Endodermal cell (in vitro differentiated cells): ENCODE measurements around the gene COL13A1. TPM values are rescaled to one million over a fixed set of nuclear protein-coding genes. Genes with fewer than 3 reads are reported as not detected.

Experiments used
- DNase-seq: peaks from one replicate; pipeline ENCODE4 v3.0.0-alpha.2; 2017
- H3K27ac ChIP-seq: 2 replicates; pipeline ENCODE4 v1.5.1; 2013; ENCODE audit warnings: mild to moderate bottlenecking, low read depth, low read length, moderate library complexity
- H3K27me3 ChIP-seq: 2 replicates; pipeline ENCODE4 v1.6.1; 2013; ENCODE audit warnings: mild to moderate bottlenecking, low read length, moderate library complexity; ENCODE audit not compliant: insufficient read depth, control insufficient read depth, poor library complexity, severe bottlenecking
- H3K36me3 ChIP-seq: 2 replicates; pipeline ENCODE4 v1.7.0; 2013; ENCODE audit warnings: mild to moderate bottlenecking, low read length, moderate library complexity; ENCODE audit not compliant: control insufficient read depth, insufficient read depth
- H3K4me1 ChIP-seq: one replicate; pipeline ENCODE4 v1.7.0; 2013; ENCODE audit warnings: low read length; ENCODE audit not compliant: control insufficient read depth, insufficient read depth
- H3K4me3 ChIP-seq: 2 replicates; pipeline ENCODE4 v1.5.1; 2013; ENCODE audit warnings: mild to moderate bottlenecking, low read length, moderate library complexity
- H3K9ac ChIP-seq: 2 replicates; pipeline ENCODE4 v1.6.1; 2013; ENCODE audit warnings: mild to moderate bottlenecking, low read length, moderate library complexity; ENCODE audit not compliant: poor library complexity, severe bottlenecking; ENCODE audit errors: extremely low read depth
- H3K9me3 ChIP-seq: 2 replicates; pipeline ENCODE4 v1.6.1; 2013; ENCODE audit warnings: mild to moderate bottlenecking, low read length, moderate library complexity; ENCODE audit not compliant: control insufficient read depth
- H3K27ac Mint-ChIP-seq: 2 replicates; pipeline ENCODE4 v1.8.0; 2020; ENCODE audit warnings: mixed read lengths
- H3K27me3 Mint-ChIP-seq: 2 replicates; pipeline ENCODE4 v1.8.0; 2021; ENCODE audit warnings: mild to moderate bottlenecking, mixed read lengths; ENCODE audit not compliant: insufficient read depth
- H3K36me3 Mint-ChIP-seq: 2 replicates; pipeline ENCODE4 v1.8.0; 2020; ENCODE audit warnings: low read depth, mixed read lengths
- H3K4me1 Mint-ChIP-seq: 2 replicates; pipeline ENCODE4 v1.8.0; 2020; ENCODE audit warnings: mixed read lengths
- H3K4me3 Mint-ChIP-seq: 2 replicates; pipeline ENCODE4 v1.8.0; 2020; ENCODE audit warnings: mild to moderate bottlenecking, moderate library complexity, mixed read lengths
- H3K9me3 Mint-ChIP-seq: 2 replicates; pipeline ENCODE4 v1.8.0; 2020; ENCODE audit warnings: mild to moderate bottlenecking, mixed read lengths
- WGBS, 2 experiments: methylation state at CpG; one replicate each; pipeline versions ENCODE4 v1.1.5 to v1.1.7; 2013; ENCODE audit warnings: missing lambda C conversion rate in 2 of 2, mixed read lengths in 1 of 2; ENCODE audit not compliant: insufficient coverage in 1 of 2, insufficient read length in 1 of 2; 5-methylcytosine and 5-hydroxymethylcytosine counted together
- total RNA-seq, 2 donors: library from RNA; stranded (reverse); fragmentation: NEBNext Ultra II Directional in 1 of 2; extraction: Animal tissue kit (Norgen Biotek cat#: 25700) in 1 of 2; gene quantifications; 2 replicates in 1 of 2; 3 replicates in 1 of 2; pipeline ENCODE4 v1.2.1, GENCODE V29; 2021
- TF ChIP-seq, protein P1 (sequence below): fragments of 200-600 bp; sonication (generic); conservative IDR thresholded peaks from 2 replicates; pipeline ENCODE4 v1.5.0; 2021; ENCODE audit warnings: antibody characterized with exemption, mild to moderate bottlenecking

The COL13A1 gene
- total RNA-seq, 2 donors from 2014 or later, result 15.9 to 20.7 TPM

DNA sequence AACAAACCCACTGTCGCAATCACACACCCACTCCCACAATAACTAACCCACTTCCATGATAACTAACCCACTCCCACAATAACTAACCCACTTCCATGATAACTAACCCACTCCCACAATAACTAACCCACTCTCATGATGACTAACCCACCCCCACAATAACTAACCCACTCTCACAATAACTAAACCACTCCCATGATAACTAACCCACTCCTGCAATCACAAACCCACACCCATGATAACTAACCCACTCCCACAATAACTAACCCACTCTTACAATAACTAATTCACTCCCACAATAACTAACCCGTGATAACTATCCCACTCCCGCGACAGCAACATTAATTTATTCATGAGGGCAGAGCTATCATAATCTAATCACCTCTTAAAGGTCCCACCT lies 105.8 kb downstream of the COL13A1 start:
- Mint-ChIP-seq H3K27me3 (no peaks in the 10 kb centered on the region), H3K4me1 (peaks cover 19% of the 10 kb centered on the region), H3K9me3 (no peaks in the 10 kb centered on the region), H3K4me3 (no peak overlapping the region), H3K36me3 (peaks cover 9% of the 10 kb centered on the region), H3K27ac (no peak overlapping the region)
- Histone ChIP-seq H3K4me1 (peaks cover 7% of the 10 kb centered on the region), H3K9ac (no peak overlapping the region), H3K27ac (no peak overlapping the region), H3K27me3 (no peaks in the 10 kb centered on the region), H3K4me3 (no peak overlapping the region), H3K36me3 (no peaks in the 10 kb centered on the region), H3K9me3 (no peaks in the 10 kb centered on the region)
- 95 to 100% methylated on average over 3 to 4 of the region's 4 CpGs for WGBS, 2 experiments
- TF ChIP-seq, protein P1, sequence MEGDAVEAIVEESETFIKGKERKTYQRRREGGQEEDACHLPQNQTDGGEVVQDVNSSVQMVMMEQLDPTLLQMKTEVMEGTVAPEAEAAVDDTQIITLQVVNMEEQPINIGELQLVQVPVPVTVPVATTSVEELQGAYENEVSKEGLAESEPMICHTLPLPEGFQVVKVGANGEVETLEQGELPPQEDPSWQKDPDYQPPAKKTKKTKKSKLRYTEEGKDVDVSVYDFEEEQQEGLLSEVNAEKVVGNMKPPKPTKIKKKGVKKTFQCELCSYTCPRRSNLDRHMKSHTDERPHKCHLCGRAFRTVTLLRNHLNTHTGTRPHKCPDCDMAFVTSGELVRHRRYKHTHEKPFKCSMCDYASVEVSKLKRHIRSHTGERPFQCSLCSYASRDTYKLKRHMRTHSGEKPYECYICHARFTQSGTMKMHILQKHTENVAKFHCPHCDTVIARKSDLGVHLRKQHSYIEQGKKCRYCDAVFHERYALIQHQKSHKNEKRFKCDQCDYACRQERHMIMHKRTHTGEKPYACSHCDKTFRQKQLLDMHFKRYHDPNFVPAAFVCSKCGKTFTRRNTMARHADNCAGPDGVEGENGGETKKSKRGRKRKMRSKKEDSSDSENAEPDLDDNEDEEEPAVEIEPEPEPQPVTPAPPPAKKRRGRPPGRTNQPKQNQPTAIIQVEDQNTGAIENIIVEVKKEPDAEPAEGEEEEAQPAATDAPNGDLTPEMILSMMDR, result no peak
- DNase-seq, result no peak

DNA sequence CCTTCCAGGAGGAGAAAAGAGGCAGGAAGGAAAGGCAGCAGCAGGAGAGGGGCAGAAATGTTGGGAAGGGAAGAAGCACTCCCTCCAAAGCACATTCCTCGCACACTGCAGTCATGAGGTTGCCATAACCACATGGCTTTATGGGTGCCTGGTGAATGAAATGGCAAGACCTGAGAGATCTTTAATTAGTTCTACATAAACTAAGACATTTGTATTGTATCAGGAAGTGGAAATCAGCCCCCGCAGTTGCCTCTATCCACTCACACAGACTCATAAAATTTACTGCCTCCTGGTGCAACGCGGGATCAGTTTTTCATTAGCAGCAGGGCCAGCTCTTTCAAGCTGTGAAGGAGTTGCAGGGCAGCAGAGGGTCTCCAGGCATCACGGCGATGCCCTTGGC lies 106.4 kb downstream of the COL13A1 start:
- Mint-ChIP-seq H3K27me3 (no peaks in the 10 kb centered on the region), H3K27ac (no peak overlapping the region), H3K4me3 (no peak overlapping the region), H3K9me3 (no peaks in the 10 kb centered on the region), H3K36me3 (peaks cover 9% of the 10 kb centered on the region), H3K4me1 (peaks cover 18% of the 10 kb centered on the region)
- 95 to 97% methylated on average over 5 to 6 of the region's 6 CpGs for WGBS, 2 experiments
- TF ChIP-seq, protein P1, result no peak
- no peak overlapping the region for H3K4me3 ChIP-seq
- H3K4me1 ChIP-seq, result peaks cover 7% of the 10 kb centered on the region
- no peak overlapping the region for H3K9ac ChIP-seq
- no peaks in the 10 kb centered on the region for H3K36me3 ChIP-seq
- H3K27me3 ChIP-seq, result no peaks in the 10 kb centered on the region
- H3K27ac ChIP-seq, result no peak overlapping the region
- DNase-seq, result no peak
- no peaks in the 10 kb centered on the region for H3K9me3 ChIP-seq

DNA sequence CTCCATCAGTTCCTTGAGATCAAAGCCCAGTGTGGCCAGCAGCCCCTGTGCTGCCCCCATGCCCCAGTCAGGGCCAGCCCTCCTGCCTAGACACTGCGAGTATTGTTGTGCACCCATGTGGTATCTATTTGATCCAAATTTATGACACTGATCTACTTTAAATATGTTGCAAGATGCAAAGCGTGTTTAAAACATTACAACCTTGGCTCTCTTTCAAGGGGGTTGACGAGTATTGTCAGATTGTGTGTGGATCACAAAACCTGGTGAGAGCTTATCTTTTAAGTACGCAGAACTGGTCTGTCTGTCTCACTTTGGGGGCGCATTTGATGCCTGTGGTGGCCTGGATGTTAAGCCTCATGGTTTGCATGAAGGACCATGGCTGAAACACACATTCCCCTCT lies 108.9 kb downstream of the COL13A1 start:
- H3K4me3 ChIP-seq, result no peak overlapping the region
- H3K27ac ChIP-seq, result no peak overlapping the region
- H3K9me3 ChIP-seq, result no peaks in the 10 kb centered on the region
- TF ChIP-seq, protein P1, result no peak
- no peak overlapping the region for H3K9ac ChIP-seq
- H3K36me3 Mint-ChIP-seq, result peaks cover 6% of the 10 kb centered on the region
- H3K27ac Mint-ChIP-seq, result no peak overlapping the region
- 92 to 93% methylated on average over 5 of the region's 5 CpGs for WGBS, 2 experiments
- DNase-seq, result no peak
- no peaks in the 10 kb centered on the region for H3K27me3 ChIP-seq
- peaks cover 7% of the 10 kb centered on the region for H3K4me1 ChIP-seq
- H3K36me3 ChIP-seq, result no peaks in the 10 kb centered on the region
- no peak overlapping the region for H3K4me3 Mint-ChIP-seq
- H3K4me1 Mint-ChIP-seq, result peaks cover 20% of the 10 kb centered on the region
- H3K9me3 Mint-ChIP-seq, result no peaks in the 10 kb centered on the region
- peaks cover 3% of the 10 kb centered on the region for H3K27me3 Mint-ChIP-seq
